T-cell (primary cell): Measurements from ENCODE around the gene MORN2. TPM values are rescaled to one million over a fixed set of nuclear protein-coding genes. Genes with fewer than 3 reads are reported as not detected.

Source experiments
- ATAC-seq, 4 experiments: fragments of 200-7000 bp in 3 of 4; fragments of 150-1000 bp in 1 of 4; cut with Tn5 transposase; replicated peaks in 1 of 4; 1 replicate in 3 of 4; 2 replicates in 1 of 4; pipeline ENCODE4 v1.10.0; 2021; ENCODE audit warnings: moderate library complexity in 3 of 4, mild to moderate bottlenecking in 2 of 4, moderate number of reproducible peaks in 1 of 4
- CTCF ChIA-PET, 2 donors: fragments of 300-600 bp; sonication (Branson Sonifier 250); formaldehyde crosslinking; loops; one replicate each; lab custom pipeline; 2022; ENCODE audit warnings: antibody characterized with exemption in 2 of 2; lab: Charles Lee
- POLR2A ChIA-PET, 2 donors: fragments of 300-600 bp; sonication (Branson Sonifier 250); formaldehyde crosslinking; loops; one replicate each; lab custom pipeline; 2022; ENCODE audit warnings: antibody characterized with exemption in 2 of 2; lab: Charles Lee
- DNase-seq, 35 experiments: peaks; one replicate each; pipeline versions ENCODE4 v3.0.0 to v3.0.0-alpha.2; 2013 to 2023
- H3K27ac ChIP-seq: one replicate; pipeline ENCODE4 v1.5.1; 2013; ENCODE audit warnings: low read length
- H3K27me3 ChIP-seq, 2 experiments: replicated peaks in 1 of 2; 1 replicate in 1 of 2; 2 replicates in 1 of 2; pipeline versions ENCODE4 v1.6.1 to v1.7.0; 2013; ENCODE audit warnings: low read length in 1 of 2, mixed read lengths in 1 of 2; ENCODE audit not compliant: control insufficient read depth in 2 of 2, insufficient read depth in 2 of 2; ENCODE audit errors: extremely low read depth in 1 of 2
- H3K36me3 ChIP-seq, 2 donors: 1 replicate in 1 of 2; 2 replicates in 1 of 2; pipeline versions ENCODE4 v1.6.1 to v1.7.0; 2013; ENCODE audit warnings: low read length in 1 of 2; ENCODE audit not compliant: control insufficient read depth in 2 of 2, insufficient read depth in 1 of 2; ENCODE audit errors: extremely low read depth in 1 of 2
- H3K4me1 ChIP-seq, 2 experiments: 1 replicate in 1 of 2; 2 replicates in 1 of 2; pipeline versions ENCODE4 v1.6.1 to v1.7.0; 2013; ENCODE audit warnings: low read length in 2 of 2, mixed read lengths in 1 of 2; ENCODE audit not compliant: insufficient read depth in 2 of 2, control insufficient read depth in 1 of 2; ENCODE audit errors: extremely low read depth in 1 of 2
- H3K4me3 ChIP-seq, 2 donors: 1 replicate in 1 of 2; 2 replicates in 1 of 2; pipeline versions ENCODE4 v1.5.1 to v1.7.0; 2013; ENCODE audit warnings: mild to moderate bottlenecking in 2 of 2, low read length in 1 of 2, moderate library complexity in 1 of 2; ENCODE audit not compliant: control insufficient read depth in 1 of 2; ENCODE audit errors: extremely low read depth in 1 of 2
- H3K9me3 ChIP-seq: 2 replicates; pipeline ENCODE4 v1.7.0; 2013
- H3K27ac Mint-ChIP-seq, 2 donors: one replicate each; pipeline ENCODE4 v1.8.0; 2020 to 2021; ENCODE audit warnings: mild to moderate bottlenecking in 2 of 2, mixed read lengths in 2 of 2
- H3K27me3 Mint-ChIP-seq, 2 donors: one replicate each; pipeline ENCODE4 v1.8.0; 2021 to 2022; ENCODE audit warnings: mixed read lengths in 2 of 2
- H3K36me3 Mint-ChIP-seq: one replicate; pipeline ENCODE4 v1.8.0; 2021; ENCODE audit warnings: mixed read lengths
- H3K4me1 Mint-ChIP-seq, 3 donors: one replicate each; pipeline ENCODE4 v1.8.0; 2020 to 2022; ENCODE audit warnings: mixed read lengths in 3 of 3, mild to moderate bottlenecking in 1 of 3
- H3K4me3 Mint-ChIP-seq, 3 donors: one replicate each; pipeline ENCODE4 v1.8.0; 2020 to 2022; ENCODE audit warnings: mild to moderate bottlenecking in 3 of 3, mixed read lengths in 3 of 3, moderate library complexity in 3 of 3
- H3K9me3 Mint-ChIP-seq, 3 donors: one replicate each; pipeline ENCODE4 v1.8.0; 2020 to 2022; ENCODE audit warnings: mixed read lengths in 3 of 3
- WGBS: methylation state at CpG from one replicate; pipeline ENCODE4 v1.1.5; 2013; ENCODE audit warnings: missing lambda C conversion rate; ENCODE audit not compliant: insufficient coverage; 5-methylcytosine and 5-hydroxymethylcytosine counted together
- total RNA-seq, 35 experiments: library from RNA in 6 of 35; stranded (reverse) in 6 of 35; fragments of 120-200 nt in 1 of 35; gene quantifications; one replicate each; pipeline versions ENCODE4 v1.2.1 to v1.2.4 and lab custom pipeline; 2013 to 2026

The MORN2 gene
- total RNA-seq, 5 donors from 2014 or later (not counting 1 experiment from before 2014, with no cell fraction given) = 1.1 to 2.1 (median 1.5) TPM

- Histone ChIP-seq H3K4me3 (no peak overlapping the region), H3K27ac (no peak overlapping the region), H3K9me3 (no peaks in the 10 kb centered on the region), H3K36me3 (peaks cover 4 to 24% of the 10 kb centered on the region in 2 donors), H3K27me3 (no peaks in the 10 kb centered on the region), H3K4me1 (no peaks in the 10 kb centered on the region)
- Mint-ChIP-seq H3K36me3 (peaks cover 23% of the 10 kb centered on the region), H3K27me3 (no peaks in the 10 kb centered on the region), H3K4me1 (no peaks in the 10 kb centered on the region), H3K9me3 (no peaks in the 10 kb centered on the region), H3K27ac (no peak overlapping the region), H3K4me3 (no peak overlapping the region)
- POLR2A ChIA-PET = interaction anchor here in 1 of 2 donors (0.7 kb wide), 1 partner anchor 84 kb away, joined by 3 read pairs; the partner anchor contains the start of gene SRSF7
- DNase-seq = peak in 1 of 35 experiments; percentile 32
- ATAC-seq = no peak
- WGBS = no CpG with 5 or more reads among the region's 1 CpG
- CTCF ChIA-PET = interaction anchor here (0.6 to 1.4 kb wide), 3 partner anchors 253 to 519 kb away, joined by 4 to 6 read pairs (median 4); no protein-coding TSS in a partner anchor
Measured at GRCh38 chr2:38835015-38835601, 40.7 kb upstream of the MORN2 start.

- ChIA-PET CTCF (interaction anchor here in 1 of 2 donors (0.6 kb wide), 1 partner anchor 1668 kb away, joined by 3 read pairs; no protein-coding TSS in a partner anchor), POLR2A (no interaction called here)
- Histone ChIP-seq H3K27me3 (no peaks in the 10 kb centered on the region), H3K9me3 (no peaks in the 10 kb centered on the region), H3K4me1 (no peaks in the 10 kb centered on the region), H3K36me3 (peaks cover 4 to 24% of the 10 kb centered on the region in 2 donors), H3K27ac (no peak overlapping the region), H3K4me3 (no peak overlapping the region)
- DNase-seq = no peak
- H3K27ac Mint-ChIP-seq = no peak overlapping the region
- H3K36me3 Mint-ChIP-seq = peaks cover 23% of the 10 kb centered on the region
- no peaks in the 10 kb centered on the region for H3K9me3 Mint-ChIP-seq
- ATAC-seq = no peak
- H3K4me1 Mint-ChIP-seq = no peaks in the 10 kb centered on the region
- no peak overlapping the region for H3K4me3 Mint-ChIP-seq
- no CpG with 5 or more reads among the region's 3 CpGs for WGBS
- no peaks in the 10 kb centered on the region for H3K27me3 Mint-ChIP-seq
Measured at GRCh38 chr2:38835990-38836389, 39.8 kb upstream of the MORN2 start.

GRCh38 chr2:38836791-38837190 is 39.0 kb upstream of the MORN2 start:
- DNase-seq (no peak), ATAC-seq (no peak)
- Histone ChIP-seq H3K4me3 (no peak overlapping the region), H3K36me3 (peaks cover 4 to 27% of the 10 kb centered on the region in 2 donors), H3K27ac (no peak overlapping the region), H3K27me3 (no peaks in the 10 kb centered on the region), H3K9me3 (no peaks in the 10 kb centered on the region), H3K4me1 (no peaks in the 10 kb centered on the region)
- WGBS = no CpG with 5 or more reads among the region's 2 CpGs
- Mint-ChIP-seq H3K27ac (no peak overlapping the region), H3K4me1 (no peaks in the 10 kb centered on the region), H3K9me3 (no peaks in the 10 kb centered on the region), H3K36me3 (peaks cover 31% of the 10 kb centered on the region), H3K4me3 (no peak overlapping the region), H3K27me3 (no peaks in the 10 kb centered on the region)
- POLR2A ChIA-PET = no interaction called here
- CTCF ChIA-PET = interaction anchor here in 1 of 2 donors (0.6 kb wide), 1 partner anchor 1669 kb away, joined by 3 read pairs; no protein-coding TSS in a partner anchor

- Mint-ChIP-seq H3K27ac (no peak overlapping the region), H3K9me3 (no peaks in the 10 kb centered on the region), H3K36me3 (peaks cover 66% of the 10 kb centered on the region), H3K4me1 (no peaks in the 10 kb centered on the region), H3K27me3 (no peaks in the 10 kb centered on the region), H3K4me3 (no peak overlapping the region)
- Histone ChIP-seq H3K27me3 (no peaks in the 10 kb centered on the region), H3K4me3 (no peak overlapping the region), H3K9me3 (no peaks in the 10 kb centered on the region), H3K36me3 (peaks cover 2 to 26% of the 10 kb centered on the region in 2 donors), H3K4me1 (no peaks in the 10 kb centered on the region), H3K27ac (no peak overlapping the region)
- POLR2A ChIA-PET = no interaction called here
- CTCF ChIA-PET = no interaction called here
- DNase-seq = no peak
- no peak for ATAC-seq
- WGBS = no CpG with 5 or more reads among the region's 3 CpGs
Measured at GRCh38 chr2:38850045-38850444, 25.7 kb upstream of the MORN2 start.

- Histone ChIP-seq H3K27me3 (no peaks in the 10 kb centered on the region), H3K27ac (no peak overlapping the region), H3K4me1 (no peaks in the 10 kb centered on the region), H3K4me3 (no peak overlapping the region), H3K36me3 (peaks cover 12 to 57% of the 10 kb centered on the region in 2 donors), H3K9me3 (no peaks in the 10 kb centered on the region)
- Mint-ChIP-seq H3K27ac (no peak overlapping the region), H3K27me3 (no peaks in the 10 kb centered on the region), H3K4me1 (no peaks in the 10 kb centered on the region), H3K36me3 (peaks cover 55% of the 10 kb centered on the region), H3K9me3 (no peaks in the 10 kb centered on the region), H3K4me3 (no peak overlapping the region)
- ChIA-PET CTCF (no interaction called here), POLR2A (interaction anchor here in 1 of 2 donors (0.5 kb wide), 1 partner anchor 116 kb away, joined by 4 read pairs; no protein-coding TSS in a partner anchor)
- DNase-seq (no peak), ATAC-seq (no peak)
- WGBS = no CpG with 5 or more reads among the region's 1 CpG
Measured at GRCh38 chr2:38856165-38856564, 19.6 kb upstream of the MORN2 start.

GRCh38 chr2:38862476-38862875 is 13.3 kb upstream of the MORN2 start:
- Histone ChIP-seq H3K36me3 (peaks cover 0 to 55% of the 10 kb centered on the region in 2 donors), H3K9me3 (no peaks in the 10 kb centered on the region), H3K27ac (no peak overlapping the region), H3K27me3 (no peaks in the 10 kb centered on the region), H3K4me3 (no peak overlapping the region), H3K4me1 (no peaks in the 10 kb centered on the region)
- ATAC-seq = no peak
- H3K4me1 Mint-ChIP-seq = peaks cover 0 to 8% (median 7%) of the 10 kb centered on the region in 3 donors
- CTCF ChIA-PET = no interaction called here
- POLR2A ChIA-PET = no interaction called here
- peaks cover 69% of the 10 kb centered on the region for H3K36me3 Mint-ChIP-seq
- H3K27ac Mint-ChIP-seq = no peak overlapping the region
- DNase-seq = no peak
- H3K4me3 Mint-ChIP-seq = no peak overlapping the region
- H3K9me3 Mint-ChIP-seq = no peaks in the 10 kb centered on the region
- H3K27me3 Mint-ChIP-seq = no peaks in the 10 kb centered on the region
